Aorta (tissue), 5 donors: ENCODE results near the gene TUBAL3. TPM values are rescaled to one million over a fixed set of nuclear protein-coding genes. Genes with fewer than 3 reads are reported as not detected.
A peak's percentile ranks its signal among the peaks of the same experiment; 100 is the strongest.

Experiments used
- ATAC-seq: fragments of 200-7000 bp; cut with Tn5 transposase; one replicate; pipeline ENCODE4 v1.9.1; 2022; ENCODE audit warnings: moderate library complexity; ENCODE audit not compliant: low FRiP score
- DNase-seq, 2 donors: peaks; one replicate each; pipeline ENCODE4 v3.0.0-alpha.2; 2020
- H3K27ac ChIP-seq, 2 donors: one replicate each; pipeline ENCODE4 v1.5.1; 2013; ENCODE audit warnings: low read length in 2 of 2, mild to moderate bottlenecking in 2 of 2, moderate library complexity in 2 of 2, control low read depth in 1 of 2, inconsistent platforms in 1 of 2, low read depth in 1 of 2
- H3K27me3 ChIP-seq, 2 donors: one replicate each; pipeline ENCODE4 v1.6.1; 2013; ENCODE audit warnings: control low read depth in 1 of 2, low read length in 1 of 2, mild to moderate bottlenecking in 1 of 2, moderate library complexity in 1 of 2; ENCODE audit not compliant: insufficient read depth in 2 of 2, control insufficient read depth in 1 of 2
- H3K36me3 ChIP-seq, 2 donors: one replicate each; pipeline ENCODE4 v1.6.1; 2013; ENCODE audit warnings: control low read depth in 1 of 2, low read length in 1 of 2, mild to moderate bottlenecking in 1 of 2; ENCODE audit not compliant: insufficient read depth in 2 of 2, control insufficient read depth in 1 of 2
- H3K4me1 ChIP-seq, 2 donors: one replicate each; pipeline ENCODE4 v1.6.1; 2013; ENCODE audit warnings: low read length in 2 of 2, control low read depth in 1 of 2, mild to moderate bottlenecking in 1 of 2, moderate library complexity in 1 of 2; ENCODE audit not compliant: insufficient read depth in 2 of 2, control insufficient read depth in 1 of 2
- H3K4me3 ChIP-seq, 2 donors: one replicate each; pipeline ENCODE4 v1.5.1; 2013; ENCODE audit warnings: low read length in 2 of 2, control low read depth in 1 of 2, mild to moderate bottlenecking in 1 of 2
- H3K9me3 ChIP-seq: one replicate; pipeline ENCODE4 v1.6.1; 2013; ENCODE audit warnings: mild to moderate bottlenecking, low read length; ENCODE audit not compliant: control insufficient read depth
- WGBS, 2 donors: extraction: QIAGEN DNeasy Blood & Tissue Kit; methylation state at CpG; one replicate each; pipeline ENCODE4 v1.1.7; 2013; 5-methylcytosine and 5-hydroxymethylcytosine counted together
- intact Hi-C, 2 donors: fragments of 100-400 bp; cut with DNase I; formaldehyde crosslinking; loops; one replicate each; pipeline versions ENCODE4 v1.14.2 to v1.15.0; 2022
- polyA plus RNA-seq, 2 donors: library from polyadenylated mRNA; stranded (reverse); fragments of 200-250 nt; gene quantifications; one replicate each; pipeline ENCODE4 v1.2.3, GENCODE V29; 2013
- total RNA-seq, 2 donors: library from RNA; stranded (reverse); fragmentation: NEBNext Ultra II Directional; extraction: Animal tissue kit (Norgen Biotek cat#: 25700); gene quantifications; one replicate each; pipeline ENCODE4 v1.2.1, GENCODE V29; 2021
- donor health status: healthy with polysubstance abuse.
- donor health status: Bipolar disorder and iron deficiency.
- donor health status: DM: no; HTN: no; CAD: no.
- donor health status: DM: no; HTN: no; CAD: no.
- donor health status: DM: yes; HTN: yes; CAD: no.

Gene TUBAL3
- total and polyA plus RNA-seq, 4 donors = 0.28 to 10.6 TPM; not detected in 2

GRCh38 chr10:5447056-5447455 lies 42.4 kb upstream of the TUBAL3 start:
- no peaks in the 10 kb centered on the region for H3K27me3 ChIP-seq
- 3 to 4% methylated on average over 3 of the region's 3 CpGs for WGBS, 2 donors

GRCh38 chr10:5446390-5446926 lies 41.8 kb upstream of the TUBAL3 start:
- H3K36me3 ChIP-seq = peaks cover 0 to 1% of the 10 kb centered on the region in 2 donors
- intact Hi-C loops = loop anchor here (2.0 to 10.0 kb wide), 5 partner anchors 101 to 428 kb away; no protein-coding TSS in a partner anchor
- H3K27me3 ChIP-seq = no peaks in the 10 kb centered on the region
- peaks cover 0 to 8% of the 10 kb centered on the region in 2 donors for H3K4me1 ChIP-seq
- DNase-seq = peak; percentile 95 to 98
- 0 to 1% methylated on average over 23 of the region's 23 CpGs for WGBS, 2 donors
- H3K9me3 ChIP-seq = no peaks in the 10 kb centered on the region
- H3K27ac ChIP-seq = peak overlapping the region in 1 of 2 donors; percentile 50
- peak overlapping the region; percentile 98 to 100 for H3K4me3 ChIP-seq
- peak; percentile 97 for ATAC-seq

More at GRCh38 chr10:5447056-5447455, 42.4 kb upstream of the TUBAL3 start:
- Histone ChIP-seq H3K36me3 (peaks cover 0 to 1% of the 10 kb centered on the region in 2 donors), H3K9me3 (no peaks in the 10 kb centered on the region), H3K27ac (no peak overlapping the region), H3K4me3 (peak overlapping the region; percentile 98 to 100), H3K4me1 (peaks cover 0 to 8% of the 10 kb centered on the region in 2 donors)
- ATAC-seq = no peak
- DNase-seq = no peak
- intact Hi-C loops = loop anchor here (2.0 to 10.0 kb wide), 5 partner anchors 100 to 428 kb away; no protein-coding TSS in a partner anchor

- ATAC-seq (no peak), DNase-seq (no peak)
- Histone ChIP-seq H3K9me3 (no peaks in the 10 kb centered on the region), H3K27ac (no peak overlapping the region), H3K36me3 (peaks cover 1% of the 10 kb centered on the region in 2 donors), H3K27me3 (no peaks in the 10 kb centered on the region), H3K4me3 (no peak overlapping the region), H3K4me1 (peaks cover 0 to 8% of the 10 kb centered on the region in 2 donors)
- 79 to 81% methylated on average over 5 of the region's 5 CpGs for WGBS, 2 donors
- intact Hi-C loops = loop anchor here (5.0 to 10.0 kb wide), 4 partner anchors 102 to 430 kb away; no protein-coding TSS in a partner anchor
These were observed 40.4 kb upstream of the TUBAL3 start for GRCh38 chr10:5445006-5445405.

GRCh38 chr10:5443429-5443828 lies 38.8 kb upstream of the TUBAL3 start:
- intact Hi-C loops = loop anchor here (5.0 to 10.0 kb wide), 2 partner anchors 179 to 431 kb away; no protein-coding TSS in a partner anchor
- no peaks in the 10 kb centered on the region for H3K27me3 ChIP-seq
- no peak for ATAC-seq
- peaks cover 1 to 3% of the 10 kb centered on the region in 2 donors for H3K36me3 ChIP-seq
- no peaks in the 10 kb centered on the region for H3K9me3 ChIP-seq
- peaks cover 0 to 8% of the 10 kb centered on the region in 2 donors for H3K4me1 ChIP-seq
- 78 to 91% methylated on average over 1 of the region's 1 CpG for WGBS, 2 donors
- no peak overlapping the region for H3K27ac ChIP-seq
- DNase-seq = no peak
- H3K4me3 ChIP-seq = no peak overlapping the region

DNA sequence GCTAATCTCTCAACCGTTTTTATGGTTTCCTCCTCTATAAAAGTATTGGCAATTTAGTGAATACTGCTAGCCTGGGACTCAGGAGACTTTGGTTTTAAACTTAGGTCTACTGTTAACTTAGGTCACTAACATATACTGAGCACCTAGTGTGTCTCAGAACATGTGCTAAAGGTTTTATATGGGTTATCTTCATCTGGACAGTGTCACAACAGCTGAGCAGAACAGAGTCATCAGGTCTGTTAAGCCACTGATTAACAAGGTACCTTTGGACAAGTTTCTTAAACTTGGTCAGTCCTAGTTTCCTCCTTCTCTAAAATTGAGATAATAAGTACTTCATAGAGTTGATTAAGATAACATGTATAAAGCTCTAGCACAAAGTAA lies 38.4 kb upstream of the TUBAL3 start:
- no peaks in the 10 kb centered on the region for H3K9me3 ChIP-seq
- no peak overlapping the region for H3K4me3 ChIP-seq
- H3K27ac ChIP-seq = no peak overlapping the region
- 68 to 81% methylated on average over 1 of the region's 1 CpG for WGBS, 2 donors
- intact Hi-C loops = loop anchor here (5.0 to 10.0 kb wide), 2 partner anchors 179 to 432 kb away; no protein-coding TSS in a partner anchor
- H3K4me1 ChIP-seq = peaks cover 0 to 8% of the 10 kb centered on the region in 2 donors
- ATAC-seq = no peak
- H3K27me3 ChIP-seq = no peaks in the 10 kb centered on the region
- DNase-seq = no peak
- peaks cover 1 to 3% of the 10 kb centered on the region in 2 donors for H3K36me3 ChIP-seq

DNA sequence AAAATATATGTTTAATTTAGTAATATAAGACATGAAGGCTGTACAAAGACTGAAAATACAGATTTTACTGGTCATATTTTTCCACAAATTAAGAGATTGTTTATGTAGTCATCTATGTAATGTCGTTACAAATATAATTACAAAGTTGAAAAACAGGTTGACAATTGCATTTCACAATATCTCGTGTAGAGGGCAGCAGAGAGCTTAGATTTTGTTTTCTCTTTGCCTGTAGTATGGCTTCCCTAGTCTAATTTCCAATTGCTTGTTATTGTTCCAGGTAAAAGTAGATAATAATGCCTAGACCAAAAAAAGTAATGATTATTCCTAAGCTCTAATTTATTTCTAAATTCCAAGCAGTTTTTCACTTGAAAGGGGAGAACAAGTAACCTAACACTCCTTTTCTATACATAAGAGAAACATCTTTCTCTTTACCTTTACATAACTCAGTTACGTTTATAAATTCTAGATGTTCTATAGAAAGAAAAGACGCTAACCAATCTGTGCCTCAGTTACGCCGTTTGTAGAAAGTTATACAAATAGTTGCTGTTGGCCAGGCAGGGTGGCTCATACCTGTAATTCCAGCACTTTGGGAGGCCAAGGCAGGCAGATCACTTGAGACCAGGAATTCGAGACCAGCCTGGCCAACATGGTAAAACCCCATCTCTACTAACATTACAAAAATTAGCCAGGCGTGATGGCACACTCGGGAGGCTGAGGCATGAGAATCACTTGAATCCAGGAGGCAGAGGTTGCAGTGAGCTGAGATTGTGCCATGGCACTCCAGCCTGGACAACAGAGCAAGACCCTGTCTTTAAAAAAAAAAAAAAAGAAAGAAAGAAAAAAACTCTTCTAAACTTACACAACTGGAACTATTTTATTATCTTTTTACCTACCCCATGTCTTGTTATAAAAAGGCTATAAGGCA lies 37.7 kb upstream of the TUBAL3 start:
- intact Hi-C loops = loop anchor here (5.0 to 10.0 kb wide), 2 partner anchors 180 to 432 kb away; no protein-coding TSS in a partner anchor
- peaks cover 1 to 3% of the 10 kb centered on the region in 2 donors for H3K36me3 ChIP-seq
- ATAC-seq = no peak
- H3K9me3 ChIP-seq = no peaks in the 10 kb centered on the region
- 48 to 49% methylated on average over 9 of the region's 9 CpGs for WGBS, 2 donors
- DNase-seq = no peak
- H3K4me3 ChIP-seq = no peak overlapping the region
- peaks cover 0 to 8% of the 10 kb centered on the region in 2 donors for H3K4me1 ChIP-seq
- H3K27me3 ChIP-seq = no peaks in the 10 kb centered on the region
- no peak overlapping the region for H3K27ac ChIP-seq

- no peak overlapping the region for H3K4me3 ChIP-seq
- H3K4me1 ChIP-seq = peaks cover 0 to 8% of the 10 kb centered on the region in 2 donors
- peaks cover 1 to 3% of the 10 kb centered on the region in 2 donors for H3K36me3 ChIP-seq
- 81 to 83% methylated on average over 4 of the region's 4 CpGs for WGBS, 2 donors
- no peaks in the 10 kb centered on the region for H3K9me3 ChIP-seq
- no peaks in the 10 kb centered on the region for H3K27me3 ChIP-seq
- no peak overlapping the region for H3K27ac ChIP-seq
- no peak for DNase-seq
- intact Hi-C loops = loop anchor here (5.0 to 10.0 kb wide), 2 partner anchors 181 to 434 kb away; no protein-coding TSS in a partner anchor
- no peak for ATAC-seq
These were observed 36.5 kb upstream of the TUBAL3 start for GRCh38 chr10:5441106-5441505.

DNA sequence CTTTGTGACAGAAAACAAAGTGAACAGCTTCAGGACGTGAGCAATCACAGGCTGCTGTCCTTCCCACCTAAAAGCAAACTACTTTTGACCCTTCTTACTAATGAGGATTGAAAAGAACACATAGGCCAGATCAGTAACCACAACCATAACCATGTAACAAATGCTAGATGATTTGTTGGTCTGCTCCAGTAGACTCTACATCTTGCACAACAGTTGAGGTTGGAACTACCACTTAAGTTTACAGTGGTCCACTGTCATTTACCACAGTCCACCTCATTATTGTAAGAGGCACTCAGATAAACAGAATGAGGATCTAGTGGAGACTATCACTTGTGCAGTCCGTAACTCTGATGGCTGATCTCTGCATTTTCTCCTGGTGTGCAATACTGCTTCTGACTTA lies 35.6 kb upstream of the TUBAL3 start:
- Histone ChIP-seq H3K4me1 (peaks cover 0 to 8% of the 10 kb centered on the region in 2 donors), H3K4me3 (no peak overlapping the region), H3K9me3 (no peaks in the 10 kb centered on the region), H3K36me3 (peaks cover 1 to 3% of the 10 kb centered on the region in 2 donors), H3K27ac (no peak overlapping the region), H3K27me3 (no peaks in the 10 kb centered on the region)
- no peak for ATAC-seq
- WGBS, 2 donors = 94 to 96% methylated on average over 2 of the region's 2 CpGs
- DNase-seq = no peak
- intact Hi-C loops = loop anchor here (5.0 to 10.0 kb wide), 2 partner anchors 182 to 435 kb away; no protein-coding TSS in a partner anchor
